ENCODE measurements around the gene PDCD1.
"Not testable (repeated sequence)": the region's sequence is repeated elsewhere in the genome, so short reads cannot be mapped to it uniquely, and the experiment has no call there.

The PDCD1 gene

DNA sequence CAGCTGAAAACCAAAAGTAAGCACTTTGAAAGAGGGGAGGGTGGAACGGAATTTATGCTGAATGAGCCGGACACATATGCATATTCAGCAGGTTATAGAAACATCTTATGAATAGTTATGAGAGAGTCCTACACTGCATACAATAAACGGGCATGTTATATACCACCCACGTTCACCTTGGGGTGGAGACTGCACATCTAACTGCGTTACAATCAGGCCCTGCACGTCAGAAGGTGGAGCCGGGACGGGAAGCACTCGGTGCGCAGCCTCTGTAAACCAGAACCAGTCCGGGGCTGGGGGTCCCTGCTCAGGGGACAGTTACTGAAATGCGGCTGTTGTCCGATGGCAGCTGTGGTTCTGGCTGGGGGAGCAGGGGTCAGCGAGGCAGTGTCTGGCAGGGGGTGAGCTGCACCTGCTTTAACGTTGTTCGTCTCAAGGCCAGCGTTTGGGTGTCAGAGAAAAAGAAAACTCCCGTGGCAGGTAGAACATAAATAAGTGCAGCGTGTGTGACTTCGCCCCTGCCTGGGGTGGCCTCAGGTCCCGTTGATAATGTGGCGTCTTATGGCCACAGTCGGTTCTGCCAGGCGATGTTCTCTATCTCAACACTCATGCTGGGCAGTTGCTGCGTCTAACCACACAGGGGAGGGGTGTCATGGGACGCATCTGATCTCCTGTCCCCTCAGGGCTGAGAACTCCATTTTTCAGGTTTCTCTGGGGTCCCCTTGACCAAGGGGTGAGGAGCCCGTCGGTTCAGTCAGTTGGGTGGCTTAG, 24.8 kb downstream of the PDCD1 start:
- DNase-seq (ENCODE audit: low spot score) = not testable (repeated sequence)

DNA sequence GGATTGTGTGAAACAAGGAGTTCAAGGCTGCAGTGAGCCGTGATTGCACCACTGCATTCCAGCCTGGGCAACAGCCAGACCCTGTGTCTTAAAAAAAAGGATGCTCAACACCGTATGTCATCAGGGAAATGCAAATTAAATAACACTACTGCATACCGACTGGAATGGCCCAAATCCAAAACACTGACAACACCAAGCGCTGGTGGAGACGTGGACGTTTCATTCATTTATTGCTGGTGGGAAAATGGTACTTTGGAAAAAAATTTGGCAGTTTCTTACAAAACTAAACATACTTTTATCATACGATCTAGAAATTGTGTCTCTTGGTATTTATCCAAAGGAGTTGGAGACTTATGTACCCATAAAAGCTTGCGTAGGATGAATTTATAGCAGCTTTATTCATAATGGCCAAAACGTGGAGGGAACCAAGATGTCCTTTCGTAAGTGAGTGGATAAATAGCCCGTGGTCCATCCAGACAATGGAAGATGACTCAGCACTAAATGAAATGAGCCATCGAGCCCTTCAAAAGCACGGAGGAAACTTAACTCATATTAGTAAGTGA, 25.5 kb downstream of the PDCD1 start:
- DNase-seq (ENCODE audit: low spot score) = no peak

DNA sequence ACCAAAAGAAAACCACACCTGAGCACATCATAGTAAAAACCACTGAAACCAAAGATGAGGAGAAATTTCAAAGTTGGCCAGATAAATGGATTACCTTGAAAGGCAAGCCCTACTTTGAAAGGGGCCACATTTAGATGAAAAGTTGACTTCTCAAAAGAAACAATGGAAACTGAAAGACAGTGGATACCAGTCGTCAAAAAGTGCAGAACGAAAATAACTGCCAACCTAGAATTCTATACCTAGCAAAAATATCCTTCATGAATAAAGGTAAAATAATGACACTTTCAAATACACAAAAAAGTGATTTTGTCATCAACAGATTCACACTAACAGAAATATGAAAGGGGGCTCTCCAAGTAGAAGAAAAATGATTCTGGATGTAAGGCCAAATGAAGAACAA, 31.3 kb downstream of the PDCD1 start:
- no peak for DNase-seq (ENCODE audit: low spot score)

- peak; percentile 59 for DNase-seq (ENCODE audit: low spot score)
These were observed 34.9 kb downstream of the PDCD1 start for GRCh38 chr2:241823531-241824437.

- peak; percentile 25 for DNase-seq (ENCODE audit: low spot score)
These were observed 36.5 kb downstream of the PDCD1 start for GRCh38 chr2:241822264-241822623.

GRCh38 chr2:241821460-241822263, 37.0 kb downstream of the PDCD1 start:
- peak; percentile 20 for DNase-seq (ENCODE audit: low spot score)

DNA sequence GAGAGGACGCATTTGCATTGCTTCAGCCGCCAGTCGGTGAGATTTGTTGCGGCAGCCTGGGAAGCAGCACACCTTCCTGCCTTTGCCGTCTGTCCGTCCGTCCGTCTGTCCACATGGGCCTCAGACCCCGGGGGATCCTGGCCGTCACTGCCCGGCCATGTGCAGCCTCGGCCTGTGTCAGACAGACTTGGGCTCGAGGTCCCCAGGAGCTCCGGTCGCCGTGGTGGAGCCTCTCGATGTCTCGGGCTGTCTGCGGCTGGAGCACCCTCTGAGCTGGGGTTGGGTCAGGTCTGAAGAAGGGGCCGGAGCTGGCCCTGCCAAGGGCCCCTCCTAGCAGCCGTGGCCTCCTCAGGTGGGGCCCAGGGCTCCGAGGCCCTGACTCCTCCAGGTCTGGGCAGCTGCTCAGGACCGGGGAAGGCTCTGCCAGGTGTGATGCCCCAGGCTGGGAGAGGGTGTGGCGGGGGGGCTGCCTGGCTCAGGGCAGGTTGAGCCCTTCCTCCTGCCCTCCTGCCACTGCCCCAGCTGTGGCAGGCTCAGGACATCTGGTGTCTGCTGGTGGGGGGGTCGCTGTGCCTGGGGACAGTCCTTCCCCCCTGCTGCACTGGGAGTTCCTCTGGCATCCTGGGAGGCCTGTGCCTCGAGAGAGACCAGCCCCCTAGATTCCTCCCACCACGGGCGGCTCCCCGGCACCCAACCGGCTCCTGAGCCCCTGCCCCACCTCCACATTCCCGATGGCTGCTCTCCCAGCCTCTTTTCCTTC, 37.9 kb downstream of the PDCD1 start:
- DNase-seq (ENCODE audit: low spot score) = peak; percentile 17

GRCh38 chr2:241819947-241820624, 38.6 kb downstream of the PDCD1 start:
- not testable (repeated sequence) for DNase-seq (ENCODE audit: low spot score)

- no peak for DNase-seq (ENCODE audit: low spot score)
These were observed 39.8 kb downstream of the PDCD1 start for GRCh38 chr2:241818943-241819270.

GRCh38 chr2:241818229-241818942, 40.3 kb downstream of the PDCD1 start:
- DNase-seq (ENCODE audit: low spot score) = peak; percentile 18

- DNase-seq (ENCODE audit: low spot score) = not testable (repeated sequence)
These were observed 40.9 kb downstream of the PDCD1 start for GRCh38 chr2:241817821-241818215.

GRCh38 chr2:241817126-241817820, 41.4 kb downstream of the PDCD1 start:
- no peak for DNase-seq (ENCODE audit: low spot score)

GRCh38 chr2:241816431-241817121, 42.1 kb downstream of the PDCD1 start:
- DNase-seq (ENCODE audit: low spot score) = peak; percentile 21

DNA sequence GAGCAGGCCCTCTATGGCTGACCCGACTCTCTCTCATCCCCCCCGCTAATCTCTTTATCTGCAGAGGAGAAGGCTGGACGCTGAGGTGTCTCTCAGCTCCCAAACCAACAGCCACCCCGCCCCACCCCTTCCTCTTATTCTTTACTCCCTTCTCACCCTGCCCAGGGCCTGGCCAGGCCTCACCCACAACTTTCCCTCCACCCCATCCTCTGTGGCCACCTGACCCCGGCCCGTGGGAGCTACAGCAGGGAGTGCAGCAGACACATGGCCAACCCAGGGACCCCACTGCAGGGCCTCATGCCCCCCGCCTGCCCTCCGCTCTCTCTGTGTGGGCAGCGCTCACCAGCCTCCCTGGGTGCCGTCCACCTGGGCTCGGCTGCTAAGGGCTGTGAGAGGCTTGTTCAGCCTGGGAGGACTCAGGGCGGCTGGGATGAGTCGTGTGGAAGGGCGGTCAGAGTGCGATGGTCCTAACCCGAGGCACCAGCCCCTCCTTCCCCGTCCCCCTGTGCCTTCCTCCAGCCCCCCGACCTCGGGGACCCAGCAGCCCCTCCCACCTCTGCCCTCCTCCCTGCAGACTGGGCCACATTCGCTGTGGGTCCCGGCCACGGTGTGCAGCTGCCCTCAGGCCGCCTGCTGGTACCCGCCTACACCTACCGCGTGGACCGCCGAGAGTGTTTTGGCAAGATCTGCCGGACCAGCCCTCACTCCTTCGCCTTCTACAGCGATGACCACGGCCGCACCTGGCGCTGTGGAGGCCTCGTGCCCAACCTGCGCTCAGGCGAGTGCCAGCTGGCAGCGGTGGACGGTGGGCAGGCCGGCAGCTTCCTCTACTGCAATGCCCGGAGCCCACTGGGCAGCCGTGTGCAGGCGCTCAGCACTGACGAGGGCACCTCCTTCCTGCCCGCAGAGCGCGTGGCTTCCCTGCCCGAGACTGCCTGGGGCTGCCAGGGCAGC, 42.9 kb downstream of the PDCD1 start:
- DNase-seq (ENCODE audit: low spot score) = peak; percentile 29

- peak; percentile 38 for DNase-seq (ENCODE audit: low spot score)
These were observed 43.8 kb downstream of the PDCD1 start for GRCh38 chr2:241814643-241815476.

- peak; percentile 26 for DNase-seq (ENCODE audit: low spot score)
These were observed 44.4 kb downstream of the PDCD1 start for GRCh38 chr2:241814393-241814642.
